Astrocyte (in vitro differentiated cells and primary cell): Measurements from ENCODE around the gene FLYWCH1. TPM values are rescaled to one million over a fixed set of nuclear protein-coding genes. Genes with fewer than 3 reads are reported as not detected.

Source experiments
- DNase-seq: peaks from one replicate; pipeline ENCODE4 v3.0.0-alpha.2; 2010; ENCODE audit warnings: low read depth
- FAIRE-seq: peaks from 2 replicates; lab custom pipeline; 2011; peaks lifted over from hg19 to GRCh38; lab: Jason Lieb, UNC
- H2AFZ ChIP-seq: 2 replicates; pipeline ENCODE4 v1.6.0; 2012; ENCODE audit warnings: low read depth, low read length, inconsistent platforms
- H3K27ac ChIP-seq: 2 replicates; pipeline ENCODE4 v1.5.1; 2011; ENCODE audit warnings: low read depth, low read length, inconsistent platforms
- H3K27me3 ChIP-seq: 2 replicates; pipeline ENCODE4 v1.6.0; 2011; ENCODE audit warnings: low read length, inconsistent platforms; ENCODE audit not compliant: insufficient read depth
- H3K36me3 ChIP-seq: 2 replicates; pipeline ENCODE4 v1.5.1; 2011; ENCODE audit warnings: low read length, inconsistent platforms; ENCODE audit not compliant: insufficient read depth
- H3K4me1 ChIP-seq: 2 replicates; pipeline ENCODE4 v1.5.1; 2011; ENCODE audit warnings: low read length, inconsistent platforms; ENCODE audit not compliant: insufficient read depth
- H3K4me2 ChIP-seq: 2 replicates; pipeline ENCODE4 v1.6.0; 2012; ENCODE audit warnings: low read length, inconsistent platforms
- H3K4me3 ChIP-seq: 2 replicates; pipeline ENCODE4 v1.5.1; 2011; ENCODE audit warnings: low read depth, mild to moderate bottlenecking, low read length, inconsistent platforms; ENCODE audit not compliant: insufficient read depth
- H3K79me2 ChIP-seq: 2 replicates; pipeline ENCODE4 v1.6.0; 2012; ENCODE audit warnings: mild to moderate bottlenecking, low read length, inconsistent platforms; ENCODE audit not compliant: insufficient read depth
- H3K9ac ChIP-seq: 2 replicates; pipeline ENCODE4 v1.6.0; 2012; ENCODE audit warnings: mild to moderate bottlenecking, low read length, inconsistent platforms
- H3K9me3 ChIP-seq: 2 replicates; pipeline ENCODE4 v1.5.1; 2012; ENCODE audit warnings: low read depth, mild to moderate bottlenecking, low read length, inconsistent platforms; ENCODE audit not compliant: insufficient read depth
- H4K20me1 ChIP-seq: 2 replicates; pipeline ENCODE4 v1.6.0; 2012; ENCODE audit warnings: low read length, inconsistent platforms; ENCODE audit not compliant: insufficient read depth
- H3K27ac Mint-ChIP-seq: one replicate; pipeline ENCODE4 v1.8.0; 2021; ENCODE audit warnings: mild to moderate bottlenecking, mixed read lengths; ENCODE audit not compliant: unreplicated experiment
- H3K27me3 Mint-ChIP-seq: one replicate; pipeline ENCODE4 v1.8.0; 2021; ENCODE audit warnings: low read depth, mixed read lengths; ENCODE audit not compliant: unreplicated experiment
- H3K36me3 Mint-ChIP-seq: one replicate; pipeline ENCODE4 v1.8.0; 2021; ENCODE audit warnings: low read depth, mixed read lengths; ENCODE audit not compliant: unreplicated experiment
- H3K4me1 Mint-ChIP-seq: one replicate; pipeline ENCODE4 v1.8.0; 2021; ENCODE audit warnings: low read depth, mixed read lengths; ENCODE audit not compliant: unreplicated experiment
- H3K4me3 Mint-ChIP-seq: one replicate; pipeline ENCODE4 v1.8.0; 2021; ENCODE audit warnings: mild to moderate bottlenecking, moderate library complexity, mixed read lengths; ENCODE audit not compliant: unreplicated experiment
- H3K9me3 Mint-ChIP-seq: one replicate; pipeline ENCODE4 v1.8.0; 2021; ENCODE audit warnings: mild to moderate bottlenecking, mixed read lengths; ENCODE audit not compliant: unreplicated experiment
- EZH2 ChIP-seq: IDR thresholded peaks from 2 replicates; pipeline ENCODE4 v1.6.1; 2012; ENCODE audit warnings: mild to moderate bottlenecking, low read length, inconsistent platforms; ENCODE audit not compliant: insufficient read depth
- total RNA-seq: library from RNA; stranded (reverse); gene quantifications from 2 replicates; pipeline ENCODE4 v1.2.1, GENCODE V29; 2021
- TF ChIP-seq, protein P1 (sequence below): IDR thresholded peaks from 2 replicates; pipeline ENCODE4 v1.5.1; 2011; ENCODE audit warnings: low read depth, mild to moderate bottlenecking, inconsistent platforms, low read length, moderate library complexity; ENCODE audit not compliant: insufficient read depth

FLYWCH1 gene
- total RNA-seq, 1 donor from 2014 or later: 58.9 TPM

DNA sequence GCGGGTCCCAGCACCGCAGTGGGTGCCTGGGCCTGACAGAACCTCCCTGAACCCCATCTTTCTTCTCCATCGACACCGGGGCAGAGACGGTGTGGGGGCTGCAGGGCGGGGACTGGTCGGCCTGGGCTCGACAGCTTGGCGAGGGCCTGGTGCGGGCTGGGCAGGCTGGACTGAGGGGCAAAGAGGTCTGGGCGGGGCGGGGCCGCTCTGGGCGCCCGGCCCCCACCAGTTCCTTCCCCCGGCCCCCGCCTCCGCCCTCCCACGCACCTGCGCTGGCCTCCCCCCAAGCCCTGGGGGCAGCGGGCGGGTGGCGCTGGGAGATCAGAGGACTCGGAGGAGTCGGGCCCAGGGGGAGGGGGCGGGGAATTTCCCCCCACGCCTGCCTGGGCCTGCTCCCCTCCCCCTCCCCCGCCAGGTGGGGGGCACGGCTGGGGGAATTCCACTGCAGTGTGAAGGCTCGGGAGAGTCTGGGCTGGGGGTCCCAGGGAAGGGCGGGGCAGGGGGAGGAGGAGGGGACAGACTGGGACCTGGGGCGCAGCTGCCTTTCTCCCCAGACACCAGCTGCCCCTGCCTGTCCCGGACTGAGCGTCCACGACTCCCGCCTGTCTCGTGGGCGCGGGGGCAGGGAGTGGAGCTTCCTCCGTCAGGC, 51.5 kb downstream of the FLYWCH1 start:
- no peaks in the 10 kb centered on the region for H3K79me2 ChIP-seq
- no peak for TF ChIP-seq EZH2
- TF ChIP-seq, protein P1, sequence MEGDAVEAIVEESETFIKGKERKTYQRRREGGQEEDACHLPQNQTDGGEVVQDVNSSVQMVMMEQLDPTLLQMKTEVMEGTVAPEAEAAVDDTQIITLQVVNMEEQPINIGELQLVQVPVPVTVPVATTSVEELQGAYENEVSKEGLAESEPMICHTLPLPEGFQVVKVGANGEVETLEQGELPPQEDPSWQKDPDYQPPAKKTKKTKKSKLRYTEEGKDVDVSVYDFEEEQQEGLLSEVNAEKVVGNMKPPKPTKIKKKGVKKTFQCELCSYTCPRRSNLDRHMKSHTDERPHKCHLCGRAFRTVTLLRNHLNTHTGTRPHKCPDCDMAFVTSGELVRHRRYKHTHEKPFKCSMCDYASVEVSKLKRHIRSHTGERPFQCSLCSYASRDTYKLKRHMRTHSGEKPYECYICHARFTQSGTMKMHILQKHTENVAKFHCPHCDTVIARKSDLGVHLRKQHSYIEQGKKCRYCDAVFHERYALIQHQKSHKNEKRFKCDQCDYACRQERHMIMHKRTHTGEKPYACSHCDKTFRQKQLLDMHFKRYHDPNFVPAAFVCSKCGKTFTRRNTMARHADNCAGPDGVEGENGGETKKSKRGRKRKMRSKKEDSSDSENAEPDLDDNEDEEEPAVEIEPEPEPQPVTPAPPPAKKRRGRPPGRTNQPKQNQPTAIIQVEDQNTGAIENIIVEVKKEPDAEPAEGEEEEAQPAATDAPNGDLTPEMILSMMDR: no peak
- peak overlapping the region; percentile 84 for H3K4me3 Mint-ChIP-seq
- no peaks in the 10 kb centered on the region for H3K9me3 ChIP-seq
- H3K9me3 Mint-ChIP-seq: no peaks in the 10 kb centered on the region
- H2AFZ ChIP-seq: peak overlapping the region; percentile 52
- no peak for DNase-seq
- H3K4me1 Mint-ChIP-seq: no peaks in the 10 kb centered on the region
- H4K20me1 ChIP-seq: peaks cover 2% of the 10 kb centered on the region
- peaks cover 13% of the 10 kb centered on the region for H3K27me3 Mint-ChIP-seq
- no peak for FAIRE-seq
- peak overlapping the region; percentile 81 for H3K4me2 ChIP-seq
- no peak overlapping the region for H3K27ac ChIP-seq
- H3K27me3 ChIP-seq: peaks cover 51% of the 10 kb centered on the region
- peaks cover 13% of the 10 kb centered on the region for H3K4me1 ChIP-seq
- no peak overlapping the region for H3K27ac Mint-ChIP-seq
- H3K4me3 ChIP-seq: no peak overlapping the region
- H3K9ac ChIP-seq: no peak overlapping the region
- no peaks in the 10 kb centered on the region for H3K36me3 ChIP-seq
- H3K36me3 Mint-ChIP-seq: peaks cover 4% of the 10 kb centered on the region

DNA sequence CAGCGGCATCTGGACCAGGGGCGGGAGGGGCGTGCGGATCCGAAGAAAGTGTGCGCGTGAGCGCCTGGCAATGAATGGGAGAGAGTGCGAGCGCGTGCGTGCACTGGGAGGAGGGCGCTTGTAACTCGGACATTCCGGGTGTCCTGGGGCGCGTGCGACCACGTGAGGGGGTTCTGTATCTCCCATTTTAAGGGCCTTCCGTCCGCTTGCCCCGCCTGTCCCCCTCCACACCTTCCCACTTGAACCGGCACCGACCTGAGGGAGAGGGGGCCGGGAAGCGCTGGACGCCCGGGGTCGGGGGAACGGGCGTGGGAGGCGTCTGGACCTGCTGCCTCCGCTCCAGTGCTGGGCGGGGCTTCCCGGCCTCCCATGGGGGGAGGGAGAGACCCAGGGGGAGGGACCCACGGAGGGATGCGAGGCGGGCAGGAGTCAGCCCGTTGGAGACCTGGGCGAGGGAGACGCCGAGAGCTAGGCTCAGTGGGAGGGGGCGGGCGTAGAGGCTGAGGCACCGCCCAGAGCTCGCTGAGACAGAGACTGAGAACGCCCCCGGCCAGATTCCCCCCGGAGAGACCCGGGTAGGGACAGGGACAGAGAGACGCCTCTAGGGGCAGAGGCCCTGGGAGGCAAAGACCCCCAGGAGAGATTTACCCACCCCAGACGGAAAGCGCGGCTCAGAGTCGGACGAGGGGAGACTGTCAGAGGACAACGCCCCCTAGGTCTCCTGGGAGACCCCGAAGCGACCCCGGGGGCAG, 52.2 kb downstream of the FLYWCH1 start, which contains the start of gene KREMEN2:
Gene KREMEN2, plus strand, starts transcription at position 553 of the 752 bp plus-strand sequence. CDS start 246 bp downstream, outside the sequence.
- Mint-ChIP-seq H3K9me3 (no peaks in the 10 kb centered on the region), H3K4me3 (peak within 1 kb of the TSS; percentile 84), H3K4me1 (no peaks in the 10 kb centered on the region), H3K36me3 (peaks cover 6% of the 10 kb centered on the region), H3K27ac (peak within 1 kb of the TSS; percentile 47), H3K27me3 (peaks cover 16% of the 10 kb centered on the region)
- peaks cover 17% of the 10 kb centered on the region for H3K4me1 ChIP-seq
- peaks cover 52% of the 10 kb centered on the region for H3K27me3 ChIP-seq
- H4K20me1 ChIP-seq: peaks cover 7% of the 10 kb centered on the region
- peak; percentile 82 for TF ChIP-seq EZH2
- TF ChIP-seq, protein P1: no peak
- peak within 1 kb of the TSS; percentile 39 for H3K4me3 ChIP-seq
- H3K36me3 ChIP-seq: no peaks in the 10 kb centered on the region
- H3K27ac ChIP-seq: no peak within 1 kb of the TSS
- H3K4me2 ChIP-seq: peak within 1 kb of the TSS; percentile 81
- no peak within 1 kb of the TSS for H3K9ac ChIP-seq
- no peaks in the 10 kb centered on the region for H3K9me3 ChIP-seq
- no peak for FAIRE-seq
- H2AFZ ChIP-seq: peak within 1 kb of the TSS; percentile 52
- no peaks in the 10 kb centered on the region for H3K79me2 ChIP-seq
- DNase-seq: no peak
